ENCODE data around the gene DIO2. TPM values are rescaled to one million over a fixed set of nuclear protein-coding genes. Genes with fewer than 3 reads are reported as not detected.

DIO2 gene
- total RNA-seq, 2 donors from 2014 or later: 2.3 to 8.5 TPM

DNA sequence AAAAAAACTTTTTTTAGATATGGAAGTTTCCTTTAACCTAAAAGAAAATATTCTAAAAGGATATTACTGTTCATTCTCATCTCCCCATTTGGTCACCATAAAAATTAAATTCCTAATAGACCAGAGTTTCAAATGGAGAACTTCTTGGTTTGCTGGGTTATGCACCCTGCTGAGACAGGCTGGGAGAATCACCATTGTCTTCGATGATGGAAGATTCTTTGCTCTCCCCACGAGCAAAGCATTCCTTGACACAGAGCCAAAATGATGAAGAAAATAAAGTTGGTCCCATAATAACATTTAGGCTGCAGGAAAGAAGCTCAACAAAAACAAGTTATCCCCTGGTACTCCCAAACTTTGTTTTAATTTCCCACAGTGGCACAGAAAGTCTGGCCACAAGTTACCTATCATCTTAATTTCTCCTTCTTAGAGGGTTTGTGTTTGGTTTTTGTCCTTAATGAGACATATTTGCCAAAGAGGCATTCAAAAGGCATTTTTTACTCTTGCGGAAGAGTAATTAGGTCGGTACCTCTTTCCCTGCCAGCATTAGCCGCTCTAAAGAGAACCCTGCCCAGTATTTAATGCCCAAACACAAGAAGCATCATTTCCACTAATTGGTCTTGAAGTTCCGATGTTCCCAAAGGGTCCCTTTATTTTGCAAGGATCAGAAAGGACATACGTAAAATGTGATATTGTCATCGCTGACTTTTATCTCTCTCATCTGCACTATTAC, 4.8 kb downstream of the DIO2 start:
- H3K4me3 ChIP-seq: no peak overlapping the region
- no peak for DNase-seq (ENCODE audit: low spot score)
- TF ChIP-seq POLR2AphosphoS5 (IDR thresholded peaks at IDR 0.05): no peak
- no peak for TF ChIP-seq POLR2A (IDR thresholded peaks at IDR 0.05)
- TF ChIP-seq, protein P1, sequence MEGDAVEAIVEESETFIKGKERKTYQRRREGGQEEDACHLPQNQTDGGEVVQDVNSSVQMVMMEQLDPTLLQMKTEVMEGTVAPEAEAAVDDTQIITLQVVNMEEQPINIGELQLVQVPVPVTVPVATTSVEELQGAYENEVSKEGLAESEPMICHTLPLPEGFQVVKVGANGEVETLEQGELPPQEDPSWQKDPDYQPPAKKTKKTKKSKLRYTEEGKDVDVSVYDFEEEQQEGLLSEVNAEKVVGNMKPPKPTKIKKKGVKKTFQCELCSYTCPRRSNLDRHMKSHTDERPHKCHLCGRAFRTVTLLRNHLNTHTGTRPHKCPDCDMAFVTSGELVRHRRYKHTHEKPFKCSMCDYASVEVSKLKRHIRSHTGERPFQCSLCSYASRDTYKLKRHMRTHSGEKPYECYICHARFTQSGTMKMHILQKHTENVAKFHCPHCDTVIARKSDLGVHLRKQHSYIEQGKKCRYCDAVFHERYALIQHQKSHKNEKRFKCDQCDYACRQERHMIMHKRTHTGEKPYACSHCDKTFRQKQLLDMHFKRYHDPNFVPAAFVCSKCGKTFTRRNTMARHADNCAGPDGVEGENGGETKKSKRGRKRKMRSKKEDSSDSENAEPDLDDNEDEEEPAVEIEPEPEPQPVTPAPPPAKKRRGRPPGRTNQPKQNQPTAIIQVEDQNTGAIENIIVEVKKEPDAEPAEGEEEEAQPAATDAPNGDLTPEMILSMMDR (IDR thresholded peaks at IDR 0.05): no peak
- no peak overlapping the region for H3K27ac ChIP-seq
- no peaks in the 10 kb centered on the region for H3K9me3 ChIP-seq
- H3K36me3 ChIP-seq: no peaks in the 10 kb centered on the region
- 78% methylated on average over 8 of the region's 8 CpGs for WGBS
- H3K27me3 ChIP-seq (replicated peaks; ENCODE audit: insufficient read depth): no peaks in the 10 kb centered on the region
- intact Hi-C loops (cut with DNase I): no loop called here
- no peaks in the 10 kb centered on the region for H3K4me1 ChIP-seq (replicated peaks)

DNA sequence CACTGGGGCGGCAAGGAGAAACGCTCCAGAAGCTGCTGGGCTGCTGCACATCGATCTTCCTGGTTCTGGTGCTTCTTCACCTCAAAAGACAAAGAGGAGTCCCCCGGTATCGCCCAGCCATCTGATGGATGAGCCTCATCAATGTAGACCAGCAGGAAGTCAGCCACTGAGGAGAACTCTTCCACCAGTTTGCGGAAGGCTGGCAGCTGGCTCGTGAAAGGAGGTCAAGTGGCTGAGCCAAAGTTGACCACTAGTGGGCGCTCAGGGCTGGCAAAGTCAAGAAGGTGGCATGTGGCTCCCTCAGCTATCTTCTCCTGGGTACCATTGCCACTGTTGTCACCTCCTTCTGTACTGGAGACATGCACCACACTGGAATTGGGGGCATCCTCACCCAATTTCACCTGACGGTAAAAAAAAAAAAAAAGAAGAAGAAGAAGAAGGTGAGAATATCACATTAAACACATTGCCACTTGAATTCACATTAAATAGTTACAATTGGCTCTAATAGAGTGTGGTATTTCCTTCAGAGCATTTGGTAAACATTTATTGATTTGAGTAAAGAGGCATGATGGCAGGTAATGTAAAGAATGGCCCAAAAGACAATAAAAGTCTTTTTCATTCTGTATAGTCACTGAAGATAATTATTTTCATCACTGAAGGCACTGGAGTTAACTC, 8.3 kb downstream of the DIO2 start:
- H3K9me3 ChIP-seq: no peaks in the 10 kb centered on the region
- H3K4me1 ChIP-seq (replicated peaks): no peaks in the 10 kb centered on the region
- WGBS: 87% methylated on average over 9 of the region's 9 CpGs
- no peaks in the 10 kb centered on the region for H3K27me3 ChIP-seq (replicated peaks; ENCODE audit: insufficient read depth)
- H3K36me3 ChIP-seq: no peaks in the 10 kb centered on the region
- no peak for DNase-seq (ENCODE audit: low spot score)
- H3K4me3 ChIP-seq: no peak overlapping the region
- intact Hi-C loops (cut with DNase I): no loop called here
- H3K27ac ChIP-seq: no peak overlapping the region
- TF ChIP-seq POLR2AphosphoS5 (IDR thresholded peaks at IDR 0.05) (no peak), POLR2A (IDR thresholded peaks at IDR 0.05) (no peak)
- TF ChIP-seq, protein P1 (IDR thresholded peaks at IDR 0.05): no peak

DNA sequence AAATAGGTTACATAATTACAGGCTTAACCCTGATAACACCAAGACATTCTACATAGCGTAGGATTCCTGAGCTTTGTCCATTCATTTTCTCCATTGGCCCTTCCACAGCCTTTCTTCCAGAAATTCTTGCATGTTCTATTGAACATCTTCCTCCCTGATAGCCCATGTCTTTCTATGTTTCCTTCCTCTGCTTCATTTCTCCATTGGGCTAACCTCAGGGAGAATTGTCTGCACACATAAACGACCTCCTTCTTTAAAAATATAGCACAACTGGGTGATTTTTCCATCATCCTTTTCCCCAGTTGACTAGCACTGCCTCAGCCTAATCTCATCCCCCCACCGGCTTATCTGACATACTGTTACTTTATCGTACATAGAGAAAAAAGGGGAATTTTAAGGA, 11.2 kb downstream of the DIO2 start:
- H3K4me1 ChIP-seq (replicated peaks): no peaks in the 10 kb centered on the region
- TF ChIP-seq, protein P1 (IDR thresholded peaks at IDR 0.05): no peak
- TF ChIP-seq POLR2AphosphoS5 (IDR thresholded peaks at IDR 0.05): no peak
- TF ChIP-seq POLR2A (IDR thresholded peaks at IDR 0.05): no peak
- H3K27me3 ChIP-seq (replicated peaks; ENCODE audit: insufficient read depth): no peaks in the 10 kb centered on the region
- H3K9me3 ChIP-seq: no peaks in the 10 kb centered on the region
- 88% methylated on average over 4 of the region's 4 CpGs for WGBS
- H3K27ac ChIP-seq: no peak overlapping the region
- H3K4me3 ChIP-seq: no peak overlapping the region
- H3K36me3 ChIP-seq: no peaks in the 10 kb centered on the region
- intact Hi-C loops (cut with DNase I): no loop called here
- no peak for DNase-seq (ENCODE audit: low spot score)

DNA sequence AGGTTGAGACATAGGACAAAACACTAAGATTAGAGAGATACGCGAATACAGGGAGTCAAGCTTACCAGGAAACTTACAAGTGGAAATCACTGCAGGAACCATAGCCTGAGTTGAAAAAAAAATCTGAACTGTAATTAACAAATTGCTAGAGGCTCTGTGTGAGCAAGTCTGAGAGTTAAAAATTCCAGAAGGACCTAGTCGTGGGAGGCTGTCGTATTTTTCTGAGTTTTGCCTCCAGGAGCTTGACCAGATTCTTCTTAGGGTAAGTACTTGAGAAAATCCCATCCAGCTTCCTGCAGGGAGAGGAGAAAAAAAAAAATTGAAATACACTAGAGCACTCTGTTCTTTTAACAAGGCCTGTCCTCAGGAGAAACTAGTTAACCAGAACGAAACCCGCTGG, 22.7 kb downstream of the DIO2 start:
- no peak for DNase-seq (ENCODE audit: low spot score)
- H3K36me3 ChIP-seq: no peaks in the 10 kb centered on the region
- H3K4me3 ChIP-seq: no peak overlapping the region
- no peaks in the 10 kb centered on the region for H3K9me3 ChIP-seq
- WGBS: 93% methylated on average over 6 of the region's 6 CpGs
- intact Hi-C loops (cut with DNase I): no loop called here
- no peaks in the 10 kb centered on the region for H3K4me1 ChIP-seq (replicated peaks)
- TF ChIP-seq, protein P1 (IDR thresholded peaks at IDR 0.05): no peak
- no peak for TF ChIP-seq POLR2AphosphoS5 (IDR thresholded peaks at IDR 0.05)
- TF ChIP-seq POLR2A (IDR thresholded peaks at IDR 0.05): no peak
- no peaks in the 10 kb centered on the region for H3K27me3 ChIP-seq (replicated peaks; ENCODE audit: insufficient read depth)
- H3K27ac ChIP-seq: no peak overlapping the region

Measured in prostate gland (tissue), 2 donors.